HEK293 (cell line): ENCODE data around the gene CACNA2D3.

Experiments
- CTCF ChIA-PET: fragments of 350-600 bp; formaldehyde crosslinking; extraction: SDS; loops from one replicate; lab custom pipeline; 2021; ENCODE audit warnings: antibody characterized with exemption; lab: Yijun Ruan, JAX
- POLR2A ChIA-PET: fragments of 300-600 bp; formaldehyde crosslinking; extraction: SDS; loops from one replicate; lab custom pipeline; 2020; ENCODE audit warnings: antibody characterized with exemption, inconsistent platforms; lab: Yijun Ruan, JAX
- H3K27ac ChIP-seq: fragments of 200-500 bp; sonication (Bioruptor generic); 2 replicates; pipeline ENCODE4 v1.5.1; 2014; ENCODE audit warnings: low read depth, low read length, control low read depth, inconsistent platforms; ENCODE audit errors: extremely low read depth
- H3K36me3 ChIP-seq, 2 experiments: fragments of 200-500 bp in 1 of 2; sonication (Bioruptor generic) in 1 of 2; 1 replicate in 1 of 2; 2 replicates in 1 of 2; pipeline ENCODE4 v1.5.1; 2014 to 2017; ENCODE audit warnings: inconsistent platforms in 2 of 2, low read length in 2 of 2; ENCODE audit not compliant: control insufficient read depth in 2 of 2, insufficient read depth in 1 of 2
- H3K4me1 ChIP-seq: fragments of 200-500 bp; sonication (Bioruptor generic); 2 replicates; pipeline ENCODE4 v1.5.1; 2014; ENCODE audit warnings: mild to moderate bottlenecking, low read length, inconsistent platforms; ENCODE audit not compliant: control insufficient read depth, insufficient read depth
- H3K4me3 ChIP-seq: 2 replicates; pipeline ENCODE4 v1.5.1; 2011; ENCODE audit warnings: low read depth, mild to moderate bottlenecking, control low read depth, low read length, moderate library complexity
- H3K9me3 ChIP-seq: fragments of 200-500 bp; sonication (Bioruptor generic); 2 replicates; pipeline ENCODE4 v1.5.1; 2014; ENCODE audit warnings: low read depth, low read length, inconsistent platforms; ENCODE audit not compliant: control insufficient read depth, insufficient read depth
- HOXC10 ChIP-seq: sonication (generic); formaldehyde crosslinking; IDR thresholded peaks from 2 replicates; pipeline ENCODE4 v1.8.1; 2023; ENCODE audit warnings: mild to moderate bottlenecking, missing genetic modification reagents
- PATZ1 ChIP-seq: fragments of 450-650 bp; formaldehyde crosslinking; IDR thresholded peaks from 2 replicates; pipeline ENCODE4 v1.5.1; 2016; ENCODE audit warnings: missing biosample characterization, missing genetic modification characterization
- PRDM6 ChIP-seq: fragments of 450-650 bp; formaldehyde crosslinking; IDR thresholded peaks from 2 replicates; pipeline ENCODE4 v1.5.1; 2017; ENCODE audit warnings: missing biosample characterization, missing genetic modification characterization
- ZNF174 ChIP-seq: fragments of 450-650 bp; formaldehyde crosslinking; IDR thresholded peaks from 2 replicates; pipeline ENCODE4 v1.5.0; 2017; ENCODE audit warnings: missing biosample characterization, mild to moderate bottlenecking, missing genetic modification characterization
- ZNF366 ChIP-seq: fragments of 450-650 bp; formaldehyde crosslinking; conservative IDR thresholded peaks from 2 replicates; pipeline ENCODE4 v1.5.1; 2016; ENCODE audit warnings: missing biosample characterization, missing genetic modification characterization
- ZNF501 ChIP-seq: fragments of 450-650 bp; formaldehyde crosslinking; IDR thresholded peaks from 2 replicates; pipeline ENCODE4 v1.5.1; 2016; ENCODE audit warnings: missing biosample characterization, missing genetic modification characterization
- ZNF514 ChIP-seq: fragments of 450-650 bp; formaldehyde crosslinking; IDR thresholded peaks from 2 replicates; pipeline ENCODE4 v1.5.1; 2016; ENCODE audit warnings: missing biosample characterization, missing genetic modification characterization
- ZNF654 ChIP-seq: fragments of 450-650 bp; formaldehyde crosslinking; IDR thresholded peaks from 2 replicates; pipeline ENCODE4 v1.5.1; 2016; ENCODE audit warnings: low read depth, missing biosample characterization, missing genetic modification characterization
- ZNF660 ChIP-seq: fragments of 450-650 bp; IDR thresholded peaks from 2 replicates; pipeline ENCODE4 v1.5.1; 2018; ENCODE audit warnings: missing biosample characterization, mild to moderate bottlenecking, missing genetic modification characterization
- TF ChIP-seq, protein P1 (sequence below): fragments of 450-650 bp; formaldehyde crosslinking; IDR thresholded peaks from 2 replicates; pipeline ENCODE4 v1.5.1; 2016; ENCODE audit warnings: missing biosample characterization, missing genetic modification characterization
- TF ChIP-seq, protein P2 (sequence below): fragments of 450-650 bp; formaldehyde crosslinking; IDR thresholded peaks from 2 replicates; pipeline ENCODE4 v1.5.1; 2016; ENCODE audit warnings: missing biosample characterization, missing genetic modification characterization, borderline replicate concordance
- TF ChIP-seq, protein P3 (sequence below): fragments of 450-650 bp; formaldehyde crosslinking; IDR thresholded peaks from 2 replicates; pipeline ENCODE4 v1.5.1; 2016; ENCODE audit warnings: missing biosample characterization, missing genetic modification characterization

The CACNA2D3 gene

GRCh38 chr3:54849360-54849759 is 727.0 kb downstream of the CACNA2D3 start (continued):
- TF ChIP-seq, protein P1, sequence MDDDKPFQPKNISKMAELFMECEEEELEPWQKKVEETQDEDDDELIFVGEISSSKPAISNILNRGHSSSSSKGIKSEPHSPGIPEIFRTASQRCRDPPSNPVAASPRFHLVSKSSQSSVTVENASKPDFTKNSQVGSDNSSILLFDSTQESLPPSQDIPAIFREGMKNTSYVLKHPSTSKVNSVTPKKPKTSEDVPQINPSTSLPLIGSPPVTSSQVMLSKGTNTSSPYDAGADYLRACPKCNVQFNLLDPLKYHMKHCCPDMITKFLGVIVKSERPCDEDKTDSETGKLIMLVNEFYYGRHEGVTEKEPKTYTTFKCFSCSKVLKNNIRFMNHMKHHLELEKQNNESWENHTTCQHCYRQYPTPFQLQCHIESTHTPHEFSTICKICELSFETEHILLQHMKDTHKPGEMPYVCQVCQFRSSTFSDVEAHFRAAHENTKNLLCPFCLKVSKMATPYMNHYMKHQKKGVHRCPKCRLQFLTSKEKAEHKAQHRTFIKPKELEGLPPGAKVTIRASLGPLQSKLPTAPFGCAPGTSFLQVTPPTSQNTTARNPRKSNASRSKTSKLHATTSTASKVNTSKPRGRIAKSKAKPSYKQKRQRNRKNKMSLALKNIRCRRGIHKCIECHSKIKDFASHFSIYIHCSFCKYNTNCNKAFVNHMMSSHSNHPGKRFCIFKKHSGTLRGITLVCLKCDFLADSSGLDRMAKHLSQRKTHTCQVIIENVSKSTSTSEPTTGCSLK (tag by site-specific recombination): no peak
- TF ChIP-seq ZNF514 (tag by site-specific recombination) (no peak), ZNF501 (no peak), ZNF660 (tag by site-specific recombination) (no peak), HOXC10 (CRISPR knock-in tag) (no peak)

GRCh38 chr3:54850484-54851018 is 728.2 kb downstream of the CACNA2D3 start:
- Histone ChIP-seq H3K27ac (no peak overlapping the region), H3K4me3 (no peak overlapping the region), H3K36me3 (no peaks in the 10 kb centered on the region), H3K9me3 (no peaks in the 10 kb centered on the region), H3K4me1 (no peaks in the 10 kb centered on the region)
- ChIA-PET CTCF (interaction anchor here (1.4 kb wide), 1 partner anchor 556 kb away, joined by 5 read pairs; no protein-coding TSS in a partner anchor), POLR2A (no interaction called here)
- no peak for TF ChIP-seq PRDM6
- TF ChIP-seq ZNF366 (tag by site-specific recombination): no peak
- TF ChIP-seq PATZ1 (tag by site-specific recombination): no peak
- TF ChIP-seq ZNF174 (tag by site-specific recombination): no peak

GRCh38 chr3:54853573-54854404 is 731.4 kb downstream of the CACNA2D3 start:
- H3K36me3 ChIP-seq: no peaks in the 10 kb centered on the region
- TF ChIP-seq ZNF654: peak; percentile 86
- TF ChIP-seq, protein P2, sequence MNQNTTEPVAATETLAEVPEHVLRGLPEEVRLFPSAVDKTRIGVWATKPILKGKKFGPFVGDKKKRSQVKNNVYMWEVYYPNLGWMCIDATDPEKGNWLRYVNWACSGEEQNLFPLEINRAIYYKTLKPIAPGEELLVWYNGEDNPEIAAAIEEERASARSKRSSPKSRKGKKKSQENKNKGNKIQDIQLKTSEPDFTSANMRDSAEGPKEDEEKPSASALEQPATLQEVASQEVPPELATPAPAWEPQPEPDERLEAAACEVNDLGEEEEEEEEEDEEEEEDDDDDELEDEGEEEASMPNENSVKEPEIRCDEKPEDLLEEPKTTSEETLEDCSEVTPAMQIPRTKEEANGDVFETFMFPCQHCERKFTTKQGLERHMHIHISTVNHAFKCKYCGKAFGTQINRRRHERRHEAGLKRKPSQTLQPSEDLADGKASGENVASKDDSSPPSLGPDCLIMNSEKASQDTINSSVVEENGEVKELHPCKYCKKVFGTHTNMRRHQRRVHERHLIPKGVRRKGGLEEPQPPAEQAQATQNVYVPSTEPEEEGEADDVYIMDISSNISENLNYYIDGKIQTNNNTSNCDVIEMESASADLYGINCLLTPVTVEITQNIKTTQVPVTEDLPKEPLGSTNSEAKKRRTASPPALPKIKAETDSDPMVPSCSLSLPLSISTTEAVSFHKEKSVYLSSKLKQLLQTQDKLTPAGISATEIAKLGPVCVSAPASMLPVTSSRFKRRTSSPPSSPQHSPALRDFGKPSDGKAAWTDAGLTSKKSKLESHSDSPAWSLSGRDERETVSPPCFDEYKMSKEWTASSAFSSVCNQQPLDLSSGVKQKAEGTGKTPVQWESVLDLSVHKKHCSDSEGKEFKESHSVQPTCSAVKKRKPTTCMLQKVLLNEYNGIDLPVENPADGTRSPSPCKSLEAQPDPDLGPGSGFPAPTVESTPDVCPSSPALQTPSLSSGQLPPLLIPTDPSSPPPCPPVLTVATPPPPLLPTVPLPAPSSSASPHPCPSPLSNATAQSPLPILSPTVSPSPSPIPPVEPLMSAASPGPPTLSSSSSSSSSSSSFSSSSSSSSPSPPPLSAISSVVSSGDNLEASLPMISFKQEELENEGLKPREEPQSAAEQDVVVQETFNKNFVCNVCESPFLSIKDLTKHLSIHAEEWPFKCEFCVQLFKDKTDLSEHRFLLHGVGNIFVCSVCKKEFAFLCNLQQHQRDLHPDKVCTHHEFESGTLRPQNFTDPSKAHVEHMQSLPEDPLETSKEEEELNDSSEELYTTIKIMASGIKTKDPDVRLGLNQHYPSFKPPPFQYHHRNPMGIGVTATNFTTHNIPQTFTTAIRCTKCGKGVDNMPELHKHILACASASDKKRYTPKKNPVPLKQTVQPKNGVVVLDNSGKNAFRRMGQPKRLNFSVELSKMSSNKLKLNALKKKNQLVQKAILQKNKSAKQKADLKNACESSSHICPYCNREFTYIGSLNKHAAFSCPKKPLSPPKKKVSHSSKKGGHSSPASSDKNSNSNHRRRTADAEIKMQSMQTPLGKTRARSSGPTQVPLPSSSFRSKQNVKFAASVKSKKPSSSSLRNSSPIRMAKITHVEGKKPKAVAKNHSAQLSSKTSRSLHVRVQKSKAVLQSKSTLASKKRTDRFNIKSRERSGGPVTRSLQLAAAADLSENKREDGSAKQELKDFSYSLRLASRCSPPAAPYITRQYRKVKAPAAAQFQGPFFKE (tag by site-specific recombination): no peak
- TF ChIP-seq, protein P3, sequence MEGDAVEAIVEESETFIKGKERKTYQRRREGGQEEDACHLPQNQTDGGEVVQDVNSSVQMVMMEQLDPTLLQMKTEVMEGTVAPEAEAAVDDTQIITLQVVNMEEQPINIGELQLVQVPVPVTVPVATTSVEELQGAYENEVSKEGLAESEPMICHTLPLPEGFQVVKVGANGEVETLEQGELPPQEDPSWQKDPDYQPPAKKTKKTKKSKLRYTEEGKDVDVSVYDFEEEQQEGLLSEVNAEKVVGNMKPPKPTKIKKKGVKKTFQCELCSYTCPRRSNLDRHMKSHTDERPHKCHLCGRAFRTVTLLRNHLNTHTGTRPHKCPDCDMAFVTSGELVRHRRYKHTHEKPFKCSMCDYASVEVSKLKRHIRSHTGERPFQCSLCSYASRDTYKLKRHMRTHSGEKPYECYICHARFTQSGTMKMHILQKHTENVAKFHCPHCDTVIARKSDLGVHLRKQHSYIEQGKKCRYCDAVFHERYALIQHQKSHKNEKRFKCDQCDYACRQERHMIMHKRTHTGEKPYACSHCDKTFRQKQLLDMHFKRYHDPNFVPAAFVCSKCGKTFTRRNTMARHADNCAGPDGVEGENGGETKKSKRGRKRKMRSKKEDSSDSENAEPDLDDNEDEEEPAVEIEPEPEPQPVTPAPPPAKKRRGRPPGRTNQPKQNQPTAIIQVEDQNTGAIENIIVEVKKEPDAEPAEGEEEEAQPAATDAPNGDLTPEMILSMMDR (tag by site-specific recombination): peak; percentile 38; the same call in 1 of the 2 replicates
- no peaks in the 10 kb centered on the region for H3K9me3 ChIP-seq
- H3K27ac ChIP-seq: no peak overlapping the region
- CTCF ChIA-PET: interaction anchor here (0.5 to 1.6 kb wide), 9 partner anchors 8 to 1397 kb away, joined by 3 to 7 read pairs (median 3); no protein-coding TSS in a partner anchor
- H3K4me1 ChIP-seq: no peaks in the 10 kb centered on the region
- no peak overlapping the region for H3K4me3 ChIP-seq
- POLR2A ChIA-PET: no interaction called here
